LNCAP (cell line): ENCODE data around the gene CAB39L.

Experiments used
- TF ChIP-seq, protein P1 (sequence below): fragments of 450-650 bp; IDR thresholded peaks from 2 replicates; pipeline ENCODE4 v1.5.1; 2017; ENCODE audit warnings: mild to moderate bottlenecking

Gene CAB39L

DNA sequence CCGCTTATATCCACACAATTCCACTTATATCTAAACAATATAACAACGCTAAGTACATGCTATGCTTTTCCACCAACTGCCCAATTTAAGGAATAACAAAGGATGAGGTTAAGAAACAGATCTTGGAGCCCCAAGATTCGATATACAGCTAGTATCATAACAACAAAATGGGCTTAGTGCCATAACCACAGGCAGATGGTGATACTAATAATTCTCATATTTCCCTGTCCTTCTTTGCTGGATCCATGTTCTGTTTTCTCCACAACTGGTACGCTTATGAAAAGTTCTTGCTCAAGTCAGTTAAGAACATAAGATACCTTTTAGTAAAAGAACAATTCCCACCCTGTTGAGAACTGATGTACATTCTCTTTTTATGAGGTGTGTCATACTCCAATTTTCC lies 33.9 kb downstream of the CAB39L start:
- TF ChIP-seq, protein P1, sequence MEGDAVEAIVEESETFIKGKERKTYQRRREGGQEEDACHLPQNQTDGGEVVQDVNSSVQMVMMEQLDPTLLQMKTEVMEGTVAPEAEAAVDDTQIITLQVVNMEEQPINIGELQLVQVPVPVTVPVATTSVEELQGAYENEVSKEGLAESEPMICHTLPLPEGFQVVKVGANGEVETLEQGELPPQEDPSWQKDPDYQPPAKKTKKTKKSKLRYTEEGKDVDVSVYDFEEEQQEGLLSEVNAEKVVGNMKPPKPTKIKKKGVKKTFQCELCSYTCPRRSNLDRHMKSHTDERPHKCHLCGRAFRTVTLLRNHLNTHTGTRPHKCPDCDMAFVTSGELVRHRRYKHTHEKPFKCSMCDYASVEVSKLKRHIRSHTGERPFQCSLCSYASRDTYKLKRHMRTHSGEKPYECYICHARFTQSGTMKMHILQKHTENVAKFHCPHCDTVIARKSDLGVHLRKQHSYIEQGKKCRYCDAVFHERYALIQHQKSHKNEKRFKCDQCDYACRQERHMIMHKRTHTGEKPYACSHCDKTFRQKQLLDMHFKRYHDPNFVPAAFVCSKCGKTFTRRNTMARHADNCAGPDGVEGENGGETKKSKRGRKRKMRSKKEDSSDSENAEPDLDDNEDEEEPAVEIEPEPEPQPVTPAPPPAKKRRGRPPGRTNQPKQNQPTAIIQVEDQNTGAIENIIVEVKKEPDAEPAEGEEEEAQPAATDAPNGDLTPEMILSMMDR: no peak

DNA sequence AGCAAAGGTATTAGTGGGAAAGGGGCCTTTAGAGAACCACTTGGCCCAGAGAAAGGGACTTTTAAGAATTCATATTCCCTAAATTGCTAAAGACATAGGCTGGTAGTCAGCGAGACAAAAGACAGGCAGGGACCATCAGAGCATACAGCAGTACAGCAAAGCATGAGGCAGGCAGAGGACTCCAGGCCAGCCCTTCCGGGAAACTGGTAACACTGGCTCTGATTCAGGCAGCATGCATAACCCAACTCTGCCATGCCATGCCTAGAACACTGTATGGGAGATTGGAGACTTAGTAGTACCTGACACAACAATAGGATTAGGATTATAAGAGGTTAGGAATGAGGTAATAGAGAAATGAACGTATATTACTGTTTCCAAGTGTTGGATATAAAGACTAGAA lies 34.9 kb downstream of the CAB39L start:
- TF ChIP-seq, protein P1: no peak

DNA sequence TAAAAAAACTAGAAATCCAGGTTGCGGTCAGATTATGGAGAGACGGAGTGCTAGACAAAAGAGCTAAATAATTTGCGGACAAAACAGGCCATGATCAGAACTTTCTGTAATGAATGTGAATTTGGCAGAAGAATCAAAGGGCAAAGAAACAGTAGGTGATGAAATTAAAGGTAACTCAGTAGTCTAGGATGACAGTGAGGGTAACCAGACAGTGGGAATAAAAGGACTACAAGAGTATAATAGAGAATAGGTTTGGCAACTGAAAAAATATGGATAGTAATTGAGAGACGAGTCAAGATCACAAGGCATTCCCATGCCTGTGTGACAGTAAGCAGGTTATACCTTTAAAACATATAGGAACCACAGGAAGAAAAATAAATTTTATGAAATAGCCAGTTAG lies 35.9 kb downstream of the CAB39L start:
- TF ChIP-seq, protein P1: no peak

- TF ChIP-seq, protein P1: no peak
These were observed 36.8 kb downstream of the CAB39L start for GRCh38 chr13:49407068-49407467.

- TF ChIP-seq, protein P1: no peak
These were observed 39.2 kb downstream of the CAB39L start for GRCh38 chr13:49404703-49405020.

GRCh38 chr13:49403996-49404702 lies 39.7 kb downstream of the CAB39L start:
- TF ChIP-seq, protein P1: no peak

GRCh38 chr13:49400755-49401659 lies 42.9 kb downstream of the CAB39L start:
- TF ChIP-seq, protein P1: no peak
